HepG2 (cell line): Measurements from ENCODE around the gene CHST12. TPM values are rescaled to one million over a fixed set of nuclear protein-coding genes. Genes with fewer than 3 reads are reported as not detected.

Experiments used
- ATAC-seq: fragments of 200-7000 bp; cut with Tn5 transposase; 3 replicates; pipeline ENCODE4 v1.9.1; 2020; ENCODE audit warnings: mild to moderate bottlenecking, moderate library complexity
- BruUV-seq: library from RNA; stranded (reverse); fragments of 400-500 nt; replicated peaks from 2 replicates; lab custom pipeline; 2021; lab: Mats Ljungman, UMichigan
- CTCF ChIA-PET: fragments of 300-600 bp; formaldehyde crosslinking; extraction: SDS; loops from one replicate; lab custom pipeline; 2021; ENCODE audit warnings: low total read pairs, inconsistent platforms, low intra/inter-chr PET ratio; lab: Yijun Ruan, JAX
- POLR2A ChIA-PET: fragments of 350-600 bp; sonication (Branson Sonifier 250); formaldehyde crosslinking; loops from one replicate; lab custom pipeline; 2020; ENCODE audit warnings: antibody characterized with exemption, inconsistent platforms; lab: Yijun Ruan, JAX
- DNase-seq: peaks from one replicate; pipeline ENCODE4 v3.0.0-alpha.2; 2015; ENCODE audit warnings: low spot score
- FAIRE-seq: peaks from 3 replicates; lab custom pipeline; 2011; peaks lifted over from hg19 to GRCh38; lab: Jason Lieb, UNC
- H2AFZ ChIP-seq: one replicate; pipeline ENCODE4 v1.6.1; 2011; ENCODE audit warnings: low read length, inconsistent platforms
- H3K27ac ChIP-seq: fragments of 300-600 bp; 3 replicates; pipeline ENCODE4 v1.8.0; 2011; ENCODE audit warnings: mixed run types, mild to moderate bottlenecking, mixed read lengths, low read length, inconsistent platforms; ENCODE audit not compliant: insufficient read depth; ENCODE audit errors: extremely low read length
- H3K27me3 ChIP-seq, 2 experiments: fragments of 200-600 bp in 1 of 2; 2 replicates in 1 of 2; 3 replicates in 1 of 2; pipeline versions ENCODE4 v1.6.0 to v1.8.0; 2011; ENCODE audit warnings: low read length in 2 of 2, mild to moderate bottlenecking in 2 of 2, moderate library complexity in 2 of 2, inconsistent platforms in 1 of 2; ENCODE audit not compliant: insufficient read depth in 2 of 2, control insufficient read depth in 1 of 2
- H3K36me3 ChIP-seq, 2 experiments: fragments of 200-600 bp in 1 of 2; replicated peaks in 1 of 2; 2 replicates in 1 of 2; 3 replicates in 1 of 2; pipeline versions ENCODE4 v1.5.1 to v1.8.0; 2011; ENCODE audit warnings: low read length in 2 of 2, inconsistent platforms in 1 of 2; ENCODE audit not compliant: insufficient read depth in 2 of 2, control insufficient read depth in 1 of 2
- H3K4me1 ChIP-seq: 2 replicates; pipeline ENCODE4 v1.5.1; 2012; ENCODE audit warnings: low read length, inconsistent platforms; ENCODE audit not compliant: insufficient read depth
- H3K4me2 ChIP-seq: 2 replicates; pipeline ENCODE4 v1.6.0; 2011; ENCODE audit warnings: low read depth, low read length, inconsistent platforms
- H3K4me3 ChIP-seq, 3 experiments: fragments of 200-600 bp in 1 of 3; sonication (generic), shearing (Covaris generic) in 1 of 3; replicated peaks in 1 of 3; 2 replicates each; pipeline ENCODE4 v1.5.1; 2011 to 2016; ENCODE audit warnings: low read length in 3 of 3, inconsistent platforms in 2 of 3, low read depth in 2 of 3, mild to moderate bottlenecking in 2 of 3, control low read depth in 1 of 3, mixed read lengths in 1 of 3; ENCODE audit not compliant: insufficient read depth in 1 of 3
- H3K79me2 ChIP-seq: one replicate; pipeline ENCODE4 v1.6.1; 2011; ENCODE audit warnings: low read length, inconsistent platforms; ENCODE audit not compliant: insufficient read depth
- H3K9ac ChIP-seq: 2 replicates; pipeline ENCODE4 v1.6.0; 2011; ENCODE audit warnings: mild to moderate bottlenecking, low read depth, low read length, inconsistent platforms; ENCODE audit not compliant: insufficient read depth
- H3K9me3 ChIP-seq: 2 replicates; pipeline ENCODE4 v1.5.1; 2012; ENCODE audit warnings: mild to moderate bottlenecking, low read length
- H4K20me1 ChIP-seq: 2 replicates; pipeline ENCODE4 v1.6.0; 2011; ENCODE audit warnings: inconsistent platforms, mild to moderate bottlenecking, low read length, moderate library complexity; ENCODE audit not compliant: insufficient read depth
- AGO1 ChIP-seq: fragments of 200-400 bp; formaldehyde crosslinking; IDR thresholded peaks from 2 replicates; pipeline ENCODE4 v1.6.1; 2017; ENCODE audit warnings: mild to moderate bottlenecking, low read depth, low read length, moderate library complexity; ENCODE audit not compliant: poor library complexity, severe bottlenecking
- KDM4B ChIP-seq: sonication (generic); formaldehyde crosslinking; IDR thresholded peaks from 2 replicates; pipeline ENCODE4 v1.4.0; 2020; ENCODE audit warnings: missing genetic modification reagents
- NCOA2 ChIP-seq: sonication (generic); formaldehyde crosslinking; IDR thresholded peaks from 2 replicates; pipeline ENCODE4 v1.8.0; 2022; ENCODE audit warnings: inconsistent platforms
- NFATC3 ChIP-seq: sonication (generic); formaldehyde crosslinking; IDR thresholded peaks from 2 replicates; pipeline ENCODE4 v1.5.1; 2020; ENCODE audit warnings: mild to moderate bottlenecking, missing genetic modification reagents
- NFRKB ChIP-seq: fragments of 450-650 bp; IDR thresholded peaks from 2 replicates; pipeline ENCODE4 v1.6.1; 2017
- NPAS2 ChIP-seq: sonication (generic); formaldehyde crosslinking; IDR thresholded peaks from 2 replicates; pipeline ENCODE4 v1.8.0; 2022; ENCODE audit warnings: mild to moderate bottlenecking, missing genetic modification reagents, borderline replicate concordance
- PCBP1 ChIP-seq: fragments of 200-400 bp; formaldehyde crosslinking; IDR thresholded peaks from 2 replicates; pipeline ENCODE4 v1.6.1; 2017; ENCODE audit warnings: mild to moderate bottlenecking, low read depth, low read length, borderline replicate concordance
- THAP9 ChIP-seq: sonication (generic); formaldehyde crosslinking; IDR thresholded peaks from 2 replicates; pipeline ENCODE4; 2020; ENCODE audit warnings: missing genetic modification reagents, mild to moderate bottlenecking, borderline replicate concordance
- ZNF205 ChIP-seq: IDR thresholded peaks from 2 replicates; pipeline ENCODE4 v1.6.1; 2018; ENCODE audit warnings: missing biosample characterization, missing genetic modification reagents
- ZNF512 ChIP-seq: sonication (generic); formaldehyde crosslinking; IDR thresholded peaks from 2 replicates; pipeline ENCODE4 v1.4.0; 2020; ENCODE audit warnings: mild to moderate bottlenecking, missing genetic modification reagents
- ZNF513 ChIP-seq: sonication (generic); formaldehyde crosslinking; conservative IDR thresholded peaks from 2 replicates; pipeline ENCODE4 v1.5.0; 2020; ENCODE audit warnings: missing genetic modification reagents
- ZSCAN25 ChIP-seq: sonication (generic); formaldehyde crosslinking; IDR thresholded peaks from 2 replicates; pipeline ENCODE4 v1.8.0; 2022; ENCODE audit warnings: mild to moderate bottlenecking, missing genetic modification reagents
- ZSCAN9 ChIP-seq: IDR thresholded peaks from 2 replicates; pipeline ENCODE4 v1.6.1; 2016; ENCODE audit warnings: borderline replicate concordance
- WGBS: methylation state at CpG from one replicate; pipeline ENCODE4 v1.1.6; 2017; ENCODE audit warnings: low lambda C conversion rate; 5-methylcytosine and 5-hydroxymethylcytosine counted together
- in situ Hi-C: cut with HindIII; loops from 2 replicates; pipeline ENCODE4 v1.10.0; 2017; ENCODE audit warnings: low pct_unique_long_range_greater_than_20kb; ENCODE audit not compliant: extremely low pct_ligation_motif_present
- intact Hi-C: fragments of 100-400 bp; cut with micrococcal nuclease; formaldehyde crosslinking; loops from one replicate; pipeline ENCODE4 v1.10.0; 2022; ENCODE audit not compliant: unreplicated experiment
- polyA plus RNA-seq, 8 experiments: library from polyadenylated mRNA; depleted of rRNA in 3 of 8; stranded (reverse) in 7 of 8; unstranded in 1 of 8; fragments of >200 nt; fragmentation: Illumina TruSeq in 4 of 8; extraction: Trizol in 4 of 8; gene quantifications; 2 replicates each; pipeline versions ENCODE4 v1.2.1 to v1.2.3, GENCODE V29; 2011 to 2016; ENCODE audit warnings: low read depth in 4 of 8, missing spikeins in 1 of 8, mixed read lengths in 1 of 8; ENCODE audit not compliant: insufficient read depth in 1 of 8
- total RNA-seq, 5 experiments: library from RNA; depleted of rRNA; stranded (reverse); fragments of >200 nt; fragmentation: Illumina TruSeq; extraction: Trizol; gene quantifications; 2 replicates each; pipeline ENCODE4 v1.2.3, GENCODE V29; 2016; ENCODE audit warnings: low read depth in 1 of 5

The CHST12 gene
- total and polyA plus RNA-seq, 2 of the 13 experiments (the other 11 are each of a cell fraction or from before 2014, with no cell fraction given) = 6.4 to 15.8 TPM

GRCh38 chr7:2476776-2477446, 73.5 kb downstream of the CHST12 start:
- ChIA-PET POLR2A (no interaction called here), CTCF (interaction anchor here (0.6 kb wide), 1 partner anchor 813 kb away, joined by 3 read pairs; no protein-coding TSS in a partner anchor)
- Histone ChIP-seq H2AFZ (no peak overlapping the region), H3K36me3 (no peaks in the 10 kb centered on the region), H3K9ac (no peak overlapping the region), H3K4me2 (no peak overlapping the region), H3K4me3 (no peak overlapping the region), H4K20me1 (no peaks in the 10 kb centered on the region), H3K4me1 (peaks cover 38% of the 10 kb centered on the region), H3K79me2 (no peaks in the 10 kb centered on the region), H3K27me3 (peaks cover 16 to 63% of the 10 kb centered on the region in 2 experiments), H3K9me3 (no peaks in the 10 kb centered on the region), H3K27ac (no peak overlapping the region)
- no peak for TF ChIP-seq ZSCAN9
- TF ChIP-seq ZNF205 (CRISPR knock-in tag) = no peak
- TF ChIP-seq ZNF512 = no peak
- no peak for TF ChIP-seq NCOA2 (CRISPR knock-in tag)
- TF ChIP-seq ZNF513 = no peak
- no peak for TF ChIP-seq NFATC3 (CRISPR knock-in tag)
- TF ChIP-seq NPAS2 = no peak
- no peak for TF ChIP-seq NFRKB
- TF ChIP-seq ZSCAN25 (CRISPR knock-in tag) = no peak
- TF ChIP-seq KDM4B (CRISPR knock-in tag) = no peak
- TF ChIP-seq THAP9 (CRISPR knock-in tag) = no peak
- TF ChIP-seq PCBP1 = no peak
- TF ChIP-seq AGO1 = no peak
- no peak for DNase-seq
- ATAC-seq = no peak
- 53% methylated on average over 15 of the region's 25 CpGs for WGBS
- intact Hi-C loops = loop anchor here (5.0 to 10.0 kb wide), 2 partner anchors 45 to 88 kb away; no protein-coding TSS in a partner anchor
- in situ Hi-C loops = no loop called here
- BruUV-seq = no TSS peak
- no peak for FAIRE-seq
